KMS-11 (cell line): ENCODE data around the gene MESP2.

ENCODE experiments used
- H2AFZ ChIP-seq: fragments of 200-600 bp; sonication (generic); 2 replicates; pipeline ENCODE4 v1.6.1; 2016; ENCODE audit warnings: antibody characterized with exemption, mixed run types, low read depth
- H3K27ac ChIP-seq: fragments of 200-600 bp; sonication (generic); 2 replicates; pipeline ENCODE4 v1.6.1; 2016; ENCODE audit warnings: mild to moderate bottlenecking, mixed run types
- H3K27me3 ChIP-seq: fragments of 200-600 bp; sonication (generic); 2 replicates; pipeline ENCODE4 v1.6.1; 2017; ENCODE audit warnings: mild to moderate bottlenecking, low read depth, mixed run types, moderate library complexity; ENCODE audit not compliant: insufficient read depth
- H3K36me3 ChIP-seq: fragments of 200-600 bp; sonication (generic); 2 replicates; pipeline ENCODE4 v1.6.1; 2017; ENCODE audit warnings: mild to moderate bottlenecking, mixed run types; ENCODE audit not compliant: insufficient read depth
- H3K4me1 ChIP-seq: fragments of 200-600 bp; sonication (generic); 2 replicates; pipeline ENCODE4 v1.6.1; 2016; ENCODE audit warnings: mild to moderate bottlenecking, low read depth, mixed run types; ENCODE audit not compliant: poor library complexity, severe bottlenecking
- H3K4me2 ChIP-seq: fragments of 200-600 bp; sonication (generic); 2 replicates; pipeline ENCODE4 v1.7.0; 2016; ENCODE audit warnings: mild to moderate bottlenecking, mixed run types
- H3K4me3 ChIP-seq: fragments of 200-600 bp; sonication (generic); IDR thresholded peaks from 2 replicates; pipeline ENCODE4 v1.6.1; 2017; ENCODE audit warnings: low read depth, low read length, mixed read lengths; ENCODE audit not compliant: insufficient read depth
- H3K79me2 ChIP-seq: fragments of 200-600 bp; sonication (generic); 2 replicates; pipeline ENCODE4 v1.6.1; 2016; ENCODE audit warnings: low read depth, mixed run types; ENCODE audit not compliant: insufficient read depth
- H3K9ac ChIP-seq: fragments of 200-600 bp; sonication (generic); 2 replicates; pipeline ENCODE4 v1.6.1; 2016; ENCODE audit warnings: mild to moderate bottlenecking, mixed run types
- H4K20me1 ChIP-seq: fragments of 200-600 bp; sonication (generic); 2 replicates; pipeline ENCODE4 v1.6.1; 2016; ENCODE audit warnings: mild to moderate bottlenecking, mixed run types; ENCODE audit not compliant: insufficient read depth
- CTCF ChIP-seq: fragments of 200-600 bp; sonication (generic); conservative IDR thresholded peaks from 2 replicates; pipeline ENCODE4 v1.6.1; 2017; ENCODE audit warnings: low read depth, mild to moderate bottlenecking, antibody characterized with exemption, low read length, moderate library complexity, mixed read lengths

MESP2 gene

GRCh38 chr15:89756897-89757296 is 19.2 kb upstream of the MESP2 start:
- TF ChIP-seq CTCF, result no peak
- H3K27ac ChIP-seq, result no peak overlapping the region
- H3K4me2 ChIP-seq, result no peak overlapping the region
- peaks cover 44% of the 10 kb centered on the region for H3K4me1 ChIP-seq
- H3K36me3 ChIP-seq, result no peaks in the 10 kb centered on the region
- no peaks in the 10 kb centered on the region for H3K27me3 ChIP-seq
- H3K4me3 ChIP-seq, result no peak overlapping the region
- H3K79me2 ChIP-seq, result no peaks in the 10 kb centered on the region
- H2AFZ ChIP-seq, result no peak overlapping the region
- H3K9ac ChIP-seq, result no peak overlapping the region
- no peaks in the 10 kb centered on the region for H4K20me1 ChIP-seq

GRCh38 chr15:89758283-89758682 is 17.8 kb upstream of the MESP2 start:
- Histone ChIP-seq H3K4me2 (no peak overlapping the region; the same call in 1 of the 2 replicates), H4K20me1 (no peaks in the 10 kb centered on the region), H3K4me3 (no peak overlapping the region), H3K9ac (no peak overlapping the region), H2AFZ (no peak overlapping the region), H3K36me3 (no peaks in the 10 kb centered on the region), H3K27ac (no peak overlapping the region), H3K4me1 (peaks cover 58% of the 10 kb centered on the region), H3K27me3 (no peaks in the 10 kb centered on the region), H3K79me2 (no peaks in the 10 kb centered on the region)
- TF ChIP-seq CTCF, result no peak

- peaks cover 65% of the 10 kb centered on the region for H3K4me1 ChIP-seq
- no peak overlapping the region for H3K27ac ChIP-seq
- no peaks in the 10 kb centered on the region for H4K20me1 ChIP-seq
- H3K4me3 ChIP-seq, result no peak overlapping the region
- TF ChIP-seq CTCF, result no peak
- no peak overlapping the region for H3K4me2 ChIP-seq
- no peaks in the 10 kb centered on the region for H3K36me3 ChIP-seq
- H3K27me3 ChIP-seq, result no peaks in the 10 kb centered on the region
- no peak overlapping the region for H2AFZ ChIP-seq
- H3K79me2 ChIP-seq, result no peaks in the 10 kb centered on the region
- H3K9ac ChIP-seq, result no peak overlapping the region
Measured at GRCh38 chr15:89758981-89759380, 17.2 kb upstream of the MESP2 start.

GRCh38 chr15:89759835-89760234 is 16.3 kb upstream of the MESP2 start:
- Histone ChIP-seq H3K27ac (no peak overlapping the region), H3K4me2 (no peak overlapping the region; the same call in 1 of the 2 replicates), H3K9ac (no peak overlapping the region), H3K36me3 (no peaks in the 10 kb centered on the region), H3K4me1 (peaks cover 69% of the 10 kb centered on the region), H3K27me3 (no peaks in the 10 kb centered on the region), H3K4me3 (no peak overlapping the region), H4K20me1 (no peaks in the 10 kb centered on the region), H2AFZ (no peak overlapping the region), H3K79me2 (no peaks in the 10 kb centered on the region)
- TF ChIP-seq CTCF, result no peak
